ENCODE results near the gene DNAAF1.

The DNAAF1 gene

GRCh38 chr16:84144209-84144858, 774 bp upstream of the DNAAF1 start:
- peak; percentile 13 for DNase-seq (ENCODE audit: low read depth)
- peak overlapping the region; percentile 86 for H3K4me3 ChIP-seq (replicated peaks; ENCODE audit: low read depth, low read length)

GRCh38 chr16:84150926-84151325, 5.8 kb downstream of the DNAAF1 start:
- no peak for TF ChIP-seq CTCF (IDR thresholded peaks at IDR 0.05; ENCODE audit: low read length, missing control alignments)
- no peak for DNase-seq (ENCODE audit: low read depth)
- H3K4me3 ChIP-seq (replicated peaks; ENCODE audit: low read depth, low read length) = no peak overlapping the region

More at GRCh38 chr16:84144209-84144858, 774 bp upstream of the DNAAF1 start:
- no peak for TF ChIP-seq CTCF (IDR thresholded peaks at IDR 0.05; ENCODE audit: low read length, missing control alignments)

GRCh38 chr16:84153660-84154214, 8.6 kb downstream of the DNAAF1 start:
- no peak for DNase-seq (ENCODE audit: low read depth)
- no peak for TF ChIP-seq CTCF (IDR thresholded peaks at IDR 0.05; ENCODE audit: low read length, missing control alignments)
- H3K4me3 ChIP-seq (replicated peaks; ENCODE audit: low read depth, low read length) = no peak overlapping the region

- DNase-seq (ENCODE audit: low read depth) = no peak
- no peak overlapping the region for H3K4me3 ChIP-seq (replicated peaks; ENCODE audit: low read depth, low read length)
- TF ChIP-seq CTCF (IDR thresholded peaks at IDR 0.05; ENCODE audit: low read length, missing control alignments) = no peak
These were observed 10.1 kb downstream of the DNAAF1 start for GRCh38 chr16:84155226-84155625.

- no peak for TF ChIP-seq CTCF (IDR thresholded peaks at IDR 0.05; ENCODE audit: low read length, missing control alignments)
- H3K4me3 ChIP-seq (replicated peaks; ENCODE audit: low read depth, low read length) = no peak overlapping the region
- no peak for DNase-seq (ENCODE audit: low read depth)
These were observed 10.7 kb downstream of the DNAAF1 start for GRCh38 chr16:84155771-84156170.

GRCh38 chr16:84156342-84156784, 11.3 kb downstream of the DNAAF1 start:
- TF ChIP-seq CTCF (IDR thresholded peaks at IDR 0.05; ENCODE audit: low read length, missing control alignments) = peak; percentile 10

GRCh38 chr16:84159007-84159406, 13.9 kb downstream of the DNAAF1 start:
- TF ChIP-seq CTCF (IDR thresholded peaks at IDR 0.05; ENCODE audit: low read length, missing control alignments) = no peak
- no peak overlapping the region for H3K4me3 ChIP-seq (replicated peaks; ENCODE audit: low read depth, low read length)
- DNase-seq (ENCODE audit: low read depth) = no peak

More at GRCh38 chr16:84156342-84156784, 11.3 kb downstream of the DNAAF1 start:
- DNase-seq (ENCODE audit: low read depth) = no peak
- H3K4me3 ChIP-seq (replicated peaks; ENCODE audit: low read depth, low read length) = no peak overlapping the region
